NOMO-1 (cell line): ENCODE results near the gene TNIP1.

Experiments used
- DNase-seq, 2 experiments: peaks; one replicate each; lab custom pipeline; 2025; ENCODE audit not compliant: unreplicated experiment in 2 of 2; lab: John Stamatoyannopoulos, UW

TNIP1 gene

GRCh38 chr5:151067632-151068432 is 13.0 kb downstream of the TNIP1 start:
- no peak for DNase-seq

- DNase-seq, result no peak
Measured at GRCh38 chr5:151066920-151067319, 13.9 kb downstream of the TNIP1 start.

GRCh38 chr5:151065609-151066008 is 15.2 kb downstream of the TNIP1 start:
- DNase-seq, result no peak

- DNase-seq, result no peak
Measured at GRCh38 chr5:151064916-151065499, 15.8 kb downstream of the TNIP1 start.

GRCh38 chr5:151063142-151063989 is 17.5 kb downstream of the TNIP1 start:
- DNase-seq, result peak; percentile 58 to 62

- no peak for DNase-seq
Measured at GRCh38 chr5:151062405-151063141, 18.3 kb downstream of the TNIP1 start.

GRCh38 chr5:151060742-151061141 is 20.1 kb downstream of the TNIP1 start:
- DNase-seq, result no peak

- peak in 1 of 2 experiments; percentile 36 for DNase-seq
Measured at GRCh38 chr5:151058891-151059489, 21.8 kb downstream of the TNIP1 start.

- no peak for DNase-seq
Measured at GRCh38 chr5:151058301-151058700, 22.5 kb downstream of the TNIP1 start.

GRCh38 chr5:151056379-151057325 is 24.2 kb downstream of the TNIP1 start:
- no peak for DNase-seq

- DNase-seq, result no peak
Measured at GRCh38 chr5:151055336-151055735, 25.5 kb downstream of the TNIP1 start.

- DNase-seq, result no peak
Measured at GRCh38 chr5:151054709-151055108, 26.1 kb downstream of the TNIP1 start.

GRCh38 chr5:151053796-151054462 is 26.9 kb downstream of the TNIP1 start:
- DNase-seq, result no peak

GRCh38 chr5:151052836-151053235 is 28.0 kb downstream of the TNIP1 start:
- no peak for DNase-seq

GRCh38 chr5:151051931-151052608 is 28.8 kb downstream of the TNIP1 start:
- no peak for DNase-seq

- peak; percentile 72 to 88 for DNase-seq
Measured at GRCh38 chr5:151051066-151051930, 29.5 kb downstream of the TNIP1 start.

- no peak for DNase-seq
Measured at GRCh38 chr5:151048526-151048925, 32.3 kb downstream of the TNIP1 start.
